Activated CD4-positive, alpha-beta T cell treated with anti-CD3 and anti-CD28 coated beads for 24 hours (primary cell): ENCODE data around the gene F13B.
"Not testable (repeated sequence)": the region's sequence is repeated elsewhere in the genome, so short reads cannot be mapped to it uniquely, and the experiment has no call there.

Experiments used
- DNase-seq, 2 donors: peaks; one replicate each; pipeline ENCODE4 v3.0.0-alpha.2; 2020; ENCODE audit warnings: low read depth in 2 of 2

F13B gene

GRCh38 chr1:197066719-197067456 is at the start of gene F13B:
Gene F13B, minus strand, starts transcription at chr1:197067260. Its CDS starts 37 bp downstream, at chr1:197067223.
- no peak for DNase-seq

- DNase-seq: no peak
Observed at GRCh38 chr1:197116156-197116555, 49.1 kb upstream of the F13B start.

- no peak for DNase-seq
Observed at GRCh38 chr1:197106869-197107268, 39.8 kb upstream of the F13B start.

- no peak for DNase-seq
Observed at GRCh38 chr1:197103300-197103699, 36.2 kb upstream of the F13B start.

- DNase-seq: no peak
Observed at GRCh38 chr1:197101978-197102377, 34.9 kb upstream of the F13B start.

- DNase-seq: no peak
Observed at GRCh38 chr1:197100677-197101076, 33.6 kb upstream of the F13B start.

GRCh38 chr1:197099444-197099843 is 32.4 kb upstream of the F13B start:
- DNase-seq: no peak

- not testable (repeated sequence) for DNase-seq
Observed at GRCh38 chr1:197096971-197097370, 29.9 kb upstream of the F13B start.

- DNase-seq: no peak
Observed at GRCh38 chr1:197096137-197096536, 29.1 kb upstream of the F13B start.

- no peak for DNase-seq
Observed at GRCh38 chr1:197093226-197093885, 26.3 kb upstream of the F13B start.

GRCh38 chr1:197092491-197093023 is 25.5 kb upstream of the F13B start:
- DNase-seq: no peak

- no peak for DNase-seq
Observed at GRCh38 chr1:197083474-197083873, 16.4 kb upstream of the F13B start.

- DNase-seq: no peak
Observed at GRCh38 chr1:197081117-197081753, 14.2 kb upstream of the F13B start.

- no peak for DNase-seq
Observed at GRCh38 chr1:197080323-197080722, 13.3 kb upstream of the F13B start.

- DNase-seq: no peak
Observed at GRCh38 chr1:197076585-197076984, 9.5 kb upstream of the F13B start.

GRCh38 chr1:197073978-197074377 is 6.9 kb upstream of the F13B start:
- DNase-seq: no peak

- no peak for DNase-seq
Observed at GRCh38 chr1:197067457-197067818, 378 bp upstream of the F13B start.

- DNase-seq: no peak
Observed at GRCh38 chr1:197066277-197066676, 783 bp downstream of the F13B start.

- no peak for DNase-seq
Observed at GRCh38 chr1:197065559-197065958, 1.5 kb downstream of the F13B start.

- no peak for DNase-seq
Observed at GRCh38 chr1:197063212-197063611, 3.8 kb downstream of the F13B start.

GRCh38 chr1:197062692-197063091 is 4.4 kb downstream of the F13B start:
- no peak for DNase-seq

- no peak for DNase-seq
Observed at GRCh38 chr1:197049100-197049499, 18.0 kb downstream of the F13B start.
